CD8-positive, alpha-beta memory T cell (primary cell): Measurements from ENCODE around the gene CR1. TPM values are rescaled to one million over a fixed set of nuclear protein-coding genes. Genes with fewer than 3 reads are reported as not detected.
"Not testable (repeated sequence)": the region's sequence is repeated elsewhere in the genome, so short reads cannot be mapped to it uniquely, and the experiment has no call there.

Experiments
- CTCF ChIA-PET: fragments of 350-600 bp; sonication (Branson Sonifier 250); formaldehyde crosslinking; loops from one replicate; lab custom pipeline; 2021; ENCODE audit warnings: antibody characterized with exemption; lab: Charles Lee
- POLR2A ChIA-PET: fragments of 350-600 bp; sonication (Branson Sonifier 250); formaldehyde crosslinking; loops from one replicate; lab custom pipeline; 2021; ENCODE audit warnings: antibody characterized with exemption; lab: Charles Lee
- DNase-seq, 5 donors: peaks; one replicate each; pipeline versions ENCODE4 v3.0.0 to v3.0.0-alpha.2; 2020 to 2022; ENCODE audit warnings: mixed read lengths in 1 of 5
- H3K27ac ChIP-seq: one replicate; pipeline ENCODE4 v1.7.0; 2013; ENCODE audit warnings: low read depth, mild to moderate bottlenecking, low read length, moderate library complexity
- H3K27me3 ChIP-seq: 2 replicates; pipeline ENCODE4 v1.7.0; 2013; ENCODE audit warnings: low read length, mild to moderate bottlenecking; ENCODE audit not compliant: insufficient read depth, poor library complexity, severe bottlenecking
- H3K36me3 ChIP-seq: 2 replicates; pipeline ENCODE4 v1.7.0; 2013; ENCODE audit warnings: mild to moderate bottlenecking, low read length, moderate library complexity; ENCODE audit not compliant: insufficient read depth
- H3K4me1 ChIP-seq: 2 replicates; pipeline ENCODE4 v1.7.0; 2013; ENCODE audit warnings: mild to moderate bottlenecking, low read length, moderate library complexity; ENCODE audit not compliant: insufficient read depth
- H3K4me3 ChIP-seq: 2 replicates; pipeline ENCODE4 v1.7.0; 2013; ENCODE audit warnings: mild to moderate bottlenecking, low read length
- H3K9me3 ChIP-seq: 2 replicates; pipeline ENCODE4 v1.7.0; 2013; ENCODE audit warnings: mild to moderate bottlenecking, low read length
- H3K27ac Mint-ChIP-seq, 8 donors: one replicate each; pipeline ENCODE4 v1.8.0; 2020 to 2021; ENCODE audit warnings: mixed read lengths in 8 of 8, mild to moderate bottlenecking in 6 of 8, inconsistent platforms in 3 of 8, moderate library complexity in 3 of 8
- H3K27me3 Mint-ChIP-seq, 2 donors: one replicate each; pipeline ENCODE4 v1.8.0; 2020 to 2021; ENCODE audit warnings: mixed read lengths in 2 of 2, mild to moderate bottlenecking in 1 of 2, moderate library complexity in 1 of 2
- H3K36me3 Mint-ChIP-seq, 3 donors: one replicate each; pipeline ENCODE4 v1.8.0; 2020 to 2021; ENCODE audit warnings: mixed read lengths in 3 of 3, inconsistent platforms in 1 of 3, mild to moderate bottlenecking in 1 of 3
- H3K4me1 Mint-ChIP-seq, 3 donors: one replicate each; pipeline ENCODE4 v1.8.0; 2020 to 2021; ENCODE audit warnings: mixed read lengths in 3 of 3, inconsistent platforms in 1 of 3, mild to moderate bottlenecking in 1 of 3
- H3K4me3 Mint-ChIP-seq, 7 donors: one replicate each; pipeline ENCODE4 v1.8.0; 2020 to 2021; ENCODE audit warnings: mixed read lengths in 7 of 7, mild to moderate bottlenecking in 6 of 7, moderate library complexity in 4 of 7, inconsistent platforms in 2 of 7
- H3K9me3 Mint-ChIP-seq, 5 donors: one replicate each; pipeline ENCODE4 v1.8.0; 2020 to 2022; ENCODE audit warnings: mixed read lengths in 5 of 5, mild to moderate bottlenecking in 3 of 5, moderate library complexity in 2 of 5, inconsistent platforms in 1 of 5
- polyA plus RNA-seq: library from polyadenylated mRNA; unstranded; fragments of 300-500 nt; fragmentation: Illumina TruSeq; gene quantifications from one replicate; pipeline ENCODE4 v1.2.3, GENCODE V29; 2021
- total RNA-seq, 2 experiments: library from RNA; stranded (reverse); gene quantifications; one replicate each; pipeline ENCODE4 v1.2.3, GENCODE V29; 2021

Gene CR1
- total and polyA plus RNA-seq, 3 experiments from 2014 or later, result 2.3 to 4.2 (median 3.7) TPM

- H3K36me3 ChIP-seq, POLR2A ChIA-PET, H3K4me1 ChIP-seq, H3K9me3 ChIP-seq, H3K9me3 Mint-ChIP-seq, H3K4me3 ChIP-seq, H3K4me3 Mint-ChIP-seq, H3K27ac ChIP-seq, H3K27me3 ChIP-seq, H3K27ac Mint-ChIP-seq, DNase-seq, H3K36me3 Mint-ChIP-seq, CTCF ChIA-PET, H3K4me1 Mint-ChIP-seq: not testable (repeated sequence)
- H3K27me3 Mint-ChIP-seq, result peaks cover 4 to 24% of the 10 kb centered on the region in 2 donors
These were observed 184.8 kb downstream of the CR1 start for GRCh38 chr1:207680590-207681388.

GRCh38 chr1:207682872-207683434, 187.0 kb downstream of the CR1 start:
- H3K9me3 Mint-ChIP-seq, H3K36me3 Mint-ChIP-seq, POLR2A ChIA-PET, H3K4me3 ChIP-seq, DNase-seq, H3K27ac ChIP-seq, H3K9me3 ChIP-seq, CTCF ChIA-PET, H3K4me1 ChIP-seq, H3K4me1 Mint-ChIP-seq, H3K27ac Mint-ChIP-seq, H3K36me3 ChIP-seq, H3K27me3 ChIP-seq, H3K4me3 Mint-ChIP-seq: not testable (repeated sequence)
- peaks cover 2 to 16% of the 10 kb centered on the region in 2 donors for H3K27me3 Mint-ChIP-seq

GRCh38 chr1:207690551-207690950, 194.6 kb downstream of the CR1 start:
- POLR2A ChIA-PET, H3K36me3 ChIP-seq, H3K27ac ChIP-seq, H3K27me3 ChIP-seq, H3K27ac Mint-ChIP-seq, H3K4me3 ChIP-seq, H3K9me3 Mint-ChIP-seq, H3K4me3 Mint-ChIP-seq, H3K9me3 ChIP-seq, H3K36me3 Mint-ChIP-seq, DNase-seq, H3K4me1 ChIP-seq, H3K4me1 Mint-ChIP-seq: not testable (repeated sequence)
- H3K27me3 Mint-ChIP-seq, result peaks cover 8 to 22% of the 10 kb centered on the region in 2 donors
- CTCF ChIA-PET, result interaction anchor here (1.5 kb wide), 1 partner anchor 107 kb away, joined by 6 read pairs; no protein-coding TSS in a partner anchor

GRCh38 chr1:207691010-207691409, 195.1 kb downstream of the CR1 start:
- Mint-ChIP-seq H3K4me1 (no peaks in the 10 kb centered on the region), H3K27me3 (peaks cover 8 to 26% of the 10 kb centered on the region in 2 donors), H3K4me3 (no peak overlapping the region), H3K27ac (no peak overlapping the region), H3K9me3 (no peaks in the 10 kb centered on the region), H3K36me3 (no peaks in the 10 kb centered on the region)
- ChIA-PET CTCF (interaction anchor here (1.5 kb wide), 1 partner anchor 106 kb away, joined by 6 read pairs; no protein-coding TSS in a partner anchor), POLR2A (no interaction called here)
- no peak for DNase-seq
- H3K27ac ChIP-seq, result no peak overlapping the region
- no peaks in the 10 kb centered on the region for H3K9me3 ChIP-seq
- no peak overlapping the region for H3K4me3 ChIP-seq
- H3K27me3 ChIP-seq, result no peaks in the 10 kb centered on the region
- H3K4me1 ChIP-seq, result no peaks in the 10 kb centered on the region
- H3K36me3 ChIP-seq, result no peaks in the 10 kb centered on the region

Other genes starting within 250 kb of the CR1 start
- gene CD55, start 174.5 kb upstream of the CR1 start, total RNA-seq, result 10 to 100 TPM; 85.2 to 94.6 TPM
- gene CD55, start 174.5 kb upstream of the CR1 start, polyA plus RNA-seq, result 61.1 TPM
- gene CR2, start 41.8 kb upstream of the CR1 start, total RNA-seq, result 1 to 10 TPM; 1.6 TPM
- 2.2 TPM for gene CR2, start 41.8 kb upstream of the CR1 start, polyA plus RNA-seq
- gene CR1L, start 149.0 kb downstream of the CR1 start, total RNA-seq, result not detected
- gene CR1L, start 149.0 kb downstream of the CR1 start, polyA plus RNA-seq, result not detected